HG02885 (cell line): ENCODE data around the gene NCOR2.
A peak's percentile ranks its signal among the peaks of the same experiment; 100 is the strongest.

Experiments
- ATAC-seq: cut with Tn5 transposase; IDR thresholded peaks from one replicate; pipeline ENCODE4 v1.9.1; 2021; ENCODE audit warnings: mild to moderate bottlenecking; ENCODE audit not compliant: unreplicated experiment, poor library complexity

Gene NCOR2

GRCh38 chr12:124578445-124578844 lies 11.0 kb upstream of the NCOR2 start:
- no peak for ATAC-seq

GRCh38 chr12:124577986-124578385 lies 10.6 kb upstream of the NCOR2 start:
- no peak for ATAC-seq

- ATAC-seq, result no peak
These were observed 10.0 kb upstream of the NCOR2 start for GRCh38 chr12:124577374-124577773.

- ATAC-seq, result no peak
These were observed 8.7 kb upstream of the NCOR2 start for GRCh38 chr12:124576061-124576650.

GRCh38 chr12:124573839-124574786 lies 6.7 kb upstream of the NCOR2 start:
- ATAC-seq, result no peak

GRCh38 chr12:124571556-124571955 lies 4.1 kb upstream of the NCOR2 start:
- ATAC-seq, result no peak

GRCh38 chr12:124570810-124571209 lies 3.4 kb upstream of the NCOR2 start:
- no peak for ATAC-seq

GRCh38 chr12:124569375-124570148 lies 2.1 kb upstream of the NCOR2 start:
- no peak for ATAC-seq

GRCh38 chr12:124568431-124569374 lies 1.3 kb upstream of the NCOR2 start:
- no peak for ATAC-seq

- peak; percentile 66 for ATAC-seq
These were observed 411 bp upstream of the NCOR2 start for GRCh38 chr12:124567673-124568373.

GRCh38 chr12:124566161-124566996 lies 1.0 kb downstream of the NCOR2 start:
- peak; percentile 39 for ATAC-seq

- ATAC-seq, result no peak
These were observed 1.7 kb downstream of the NCOR2 start for GRCh38 chr12:124565656-124566160.

- no peak for ATAC-seq
These were observed 2.4 kb downstream of the NCOR2 start for GRCh38 chr12:124564971-124565491.

GRCh38 chr12:124564232-124564958 lies 3.0 kb downstream of the NCOR2 start:
- ATAC-seq, result no peak

GRCh38 chr12:124563809-124564208 lies 3.6 kb downstream of the NCOR2 start:
- no peak for ATAC-seq

- no peak for ATAC-seq
These were observed 4.0 kb downstream of the NCOR2 start for GRCh38 chr12:124563401-124563800.

- ATAC-seq, result no peak
These were observed 4.6 kb downstream of the NCOR2 start for GRCh38 chr12:124562796-124563181.
